GM23338 (cell line): ENCODE measurements around the gene PGAP3.

Experiments
- CREB1 ChIP-seq: fragments of 250-450 bp; sonication (Bioruptor Pico); IDR thresholded peaks from 2 replicates; pipeline ENCODE4 v1.5.0; 2020; ENCODE audit warnings: low read depth, mild to moderate bottlenecking, moderate library complexity
- CTCF ChIP-seq, 2 experiments: fragments of 200-600 bp in 1 of 2; sonication (generic) in 1 of 2; conservative IDR thresholded peaks; 2 replicates each; pipeline versions ENCODE4 v1.5.1 to v1.6.1; 2016 to 2017; ENCODE audit warnings: antibody characterized with exemption in 2 of 2, low read depth in 2 of 2, mild to moderate bottlenecking in 2 of 2, moderate library complexity in 1 of 2
- EZH2 ChIP-seq: fragments of 200-600 bp; sonication (generic); IDR thresholded peaks from one replicate; pipeline ENCODE4 v1.8.0; 2017; ENCODE audit warnings: antibody characterized with exemption, mild to moderate bottlenecking, low read depth; ENCODE audit not compliant: unreplicated experiment
- EZH2phosphoT487 ChIP-seq: fragments of 200-600 bp; sonication (generic); IDR thresholded peaks from one replicate; pipeline ENCODE4 v1.8.1; 2018; ENCODE audit warnings: antibody characterized with exemption; ENCODE audit not compliant: unreplicated experiment
- JUNB ChIP-seq: IDR thresholded peaks from one replicate; pipeline ENCODE4 v1.6.1; 2016; ENCODE audit warnings: antibody characterized with exemption; ENCODE audit not compliant: unreplicated experiment
- NANOG ChIP-seq: IDR thresholded peaks from 2 replicates; pipeline ENCODE4 v1.6.1; 2016; ENCODE audit warnings: antibody characterized with exemption, borderline replicate concordance
- POLR2AphosphoS5 ChIP-seq: IDR thresholded peaks from 2 replicates; pipeline ENCODE4 v1.6.1; 2016; ENCODE audit warnings: antibody characterized with exemption, low read depth
- STAT1 ChIP-seq: IDR thresholded peaks from one replicate; pipeline ENCODE4 v1.6.1; 2016; ENCODE audit warnings: antibody characterized with exemption; ENCODE audit not compliant: unreplicated experiment
- ZNF114 ChIP-seq: fragments of 250-450 bp; sonication (Bioruptor Pico); IDR thresholded peaks from 2 replicates; pipeline ENCODE4 v1.5.0; 2020; ENCODE audit warnings: mild to moderate bottlenecking, moderate library complexity
- ZNF331 ChIP-seq: fragments of 250-450 bp; sonication (Bioruptor Pico); IDR thresholded peaks from 2 replicates; pipeline ENCODE4 v1.5.0; 2020; ENCODE audit warnings: low read depth, mild to moderate bottlenecking, moderate library complexity
- TF ChIP-seq, protein P1 (sequence below): IDR thresholded peaks from one replicate; pipeline ENCODE4 v1.6.1; 2018; ENCODE audit warnings: antibody characterized with exemption; ENCODE audit not compliant: unreplicated experiment
- TF ChIP-seq, protein P2 (sequence below): IDR thresholded peaks from 2 replicates; pipeline ENCODE4 v1.6.1; 2016; ENCODE audit warnings: antibody characterized with exemption

DNA sequence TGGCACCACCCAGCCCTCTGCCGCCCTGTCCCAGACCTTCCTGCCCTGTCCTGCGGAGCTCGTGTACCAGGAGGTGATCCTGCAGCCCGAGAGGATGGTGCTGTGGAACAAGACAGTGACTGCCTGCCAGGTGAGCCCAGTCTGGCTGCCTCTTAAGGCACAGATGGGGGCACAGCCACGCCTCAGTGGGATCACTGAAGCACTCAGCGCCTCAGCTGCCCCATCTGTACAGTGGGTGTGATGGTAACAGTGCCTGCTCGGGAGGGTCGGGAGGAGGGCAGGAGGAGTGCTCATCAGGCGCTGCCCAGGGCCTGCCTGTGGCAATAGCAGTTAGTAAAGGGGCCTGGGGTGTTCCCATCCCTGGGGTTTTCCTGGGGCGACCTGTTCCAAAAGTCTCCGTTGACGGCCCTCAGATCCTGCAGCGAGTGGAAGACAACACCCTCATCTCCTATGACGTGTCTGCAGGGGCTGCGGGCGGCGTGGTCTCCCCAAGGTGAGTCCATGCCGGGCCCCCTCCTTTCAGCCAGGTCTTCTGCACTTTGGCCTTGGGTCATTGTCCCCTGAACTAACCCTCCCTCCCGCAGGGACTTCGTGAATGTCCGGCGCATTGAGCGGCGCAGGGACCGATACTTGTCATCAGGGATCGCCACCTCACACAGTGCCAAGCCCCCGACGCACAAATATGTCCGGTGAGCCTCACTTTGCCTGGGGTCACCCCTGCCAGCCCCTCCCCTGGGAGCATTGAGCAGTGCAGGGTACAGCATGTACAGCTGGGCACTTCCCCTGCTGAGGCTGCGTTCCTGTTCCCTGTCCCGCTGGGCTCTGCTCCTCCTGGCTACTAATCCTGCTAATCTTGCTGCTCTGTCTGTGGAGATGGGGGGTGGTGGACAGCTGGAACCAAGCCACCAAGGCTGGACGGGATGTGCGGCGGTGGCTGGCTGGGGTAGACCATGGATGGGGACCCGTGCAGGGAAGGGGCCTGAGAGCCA, 27.2 kb downstream of the PGAP3 start:
- no peak for TF ChIP-seq CTCF (conservative IDR thresholded peaks at IDR 0.05; ENCODE audit: low read depth in 2 of 2)
- TF ChIP-seq EZH2: no peak
- no peak for TF ChIP-seq POLR2AphosphoS5
- TF ChIP-seq EZH2phosphoT487: no peak
- TF ChIP-seq, protein P1, sequence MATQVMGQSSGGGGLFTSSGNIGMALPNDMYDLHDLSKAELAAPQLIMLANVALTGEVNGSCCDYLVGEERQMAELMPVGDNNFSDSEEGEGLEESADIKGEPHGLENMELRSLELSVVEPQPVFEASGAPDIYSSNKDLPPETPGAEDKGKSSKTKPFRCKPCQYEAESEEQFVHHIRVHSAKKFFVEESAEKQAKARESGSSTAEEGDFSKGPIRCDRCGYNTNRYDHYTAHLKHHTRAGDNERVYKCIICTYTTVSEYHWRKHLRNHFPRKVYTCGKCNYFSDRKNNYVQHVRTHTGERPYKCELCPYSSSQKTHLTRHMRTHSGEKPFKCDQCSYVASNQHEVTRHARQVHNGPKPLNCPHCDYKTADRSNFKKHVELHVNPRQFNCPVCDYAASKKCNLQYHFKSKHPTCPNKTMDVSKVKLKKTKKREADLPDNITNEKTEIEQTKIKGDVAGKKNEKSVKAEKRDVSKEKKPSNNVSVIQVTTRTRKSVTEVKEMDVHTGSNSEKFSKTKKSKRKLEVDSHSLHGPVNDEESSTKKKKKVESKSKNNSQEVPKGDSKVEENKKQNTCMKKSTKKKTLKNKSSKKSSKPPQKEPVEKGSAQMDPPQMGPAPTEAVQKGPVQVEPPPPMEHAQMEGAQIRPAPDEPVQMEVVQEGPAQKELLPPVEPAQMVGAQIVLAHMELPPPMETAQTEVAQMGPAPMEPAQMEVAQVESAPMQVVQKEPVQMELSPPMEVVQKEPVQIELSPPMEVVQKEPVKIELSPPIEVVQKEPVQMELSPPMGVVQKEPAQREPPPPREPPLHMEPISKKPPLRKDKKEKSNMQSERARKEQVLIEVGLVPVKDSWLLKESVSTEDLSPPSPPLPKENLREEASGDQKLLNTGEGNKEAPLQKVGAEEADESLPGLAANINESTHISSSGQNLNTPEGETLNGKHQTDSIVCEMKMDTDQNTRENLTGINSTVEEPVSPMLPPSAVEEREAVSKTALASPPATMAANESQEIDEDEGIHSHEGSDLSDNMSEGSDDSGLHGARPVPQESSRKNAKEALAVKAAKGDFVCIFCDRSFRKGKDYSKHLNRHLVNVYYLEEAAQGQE: no peak
- TF ChIP-seq, protein P2, sequence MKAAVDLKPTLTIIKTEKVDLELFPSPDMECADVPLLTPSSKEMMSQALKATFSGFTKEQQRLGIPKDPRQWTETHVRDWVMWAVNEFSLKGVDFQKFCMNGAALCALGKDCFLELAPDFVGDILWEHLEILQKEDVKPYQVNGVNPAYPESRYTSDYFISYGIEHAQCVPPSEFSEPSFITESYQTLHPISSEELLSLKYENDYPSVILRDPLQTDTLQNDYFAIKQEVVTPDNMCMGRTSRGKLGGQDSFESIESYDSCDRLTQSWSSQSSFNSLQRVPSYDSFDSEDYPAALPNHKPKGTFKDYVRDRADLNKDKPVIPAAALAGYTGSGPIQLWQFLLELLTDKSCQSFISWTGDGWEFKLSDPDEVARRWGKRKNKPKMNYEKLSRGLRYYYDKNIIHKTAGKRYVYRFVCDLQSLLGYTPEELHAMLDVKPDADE: no peak
- no peak for TF ChIP-seq ZNF114 (CRISPR knock-in tag)
- TF ChIP-seq STAT1: no peak
- TF ChIP-seq CREB1 (CRISPR knock-in tag): no peak
- no peak for TF ChIP-seq JUNB
- no peak for TF ChIP-seq ZNF331
- no peak for TF ChIP-seq NANOG
